GM12873 (cell line): ENCODE results near the gene AHCY.

ENCODE experiments used
- CTCF ChIP-seq: IDR thresholded peaks from 2 replicates; pipeline ENCODE4 v1.5.1; 2012; ENCODE audit warnings: low read depth, mild to moderate bottlenecking, moderate library complexity, low read length, control low read depth; ENCODE audit not compliant: insufficient read depth; ENCODE audit errors: missing control alignments

Gene AHCY

GRCh38 chr20:34243377-34243776 lies 59.8 kb downstream of the AHCY start:
- TF ChIP-seq CTCF, result no peak

- no peak for TF ChIP-seq CTCF
These were observed 60.3 kb downstream of the AHCY start for GRCh38 chr20:34242879-34243278.

- no peak for TF ChIP-seq CTCF
These were observed 62.2 kb downstream of the AHCY start, which contains the start of gene ASIP for GRCh38 chr20:34240693-34241615. TSS of gene ASIP (plus strand) at chr20:34241423. CDS start at chr20:34260375, 18,952 bp downstream.

- no peak for TF ChIP-seq CTCF
These were observed 63.0 kb downstream of the AHCY start for GRCh38 chr20:34240121-34240520.

GRCh38 chr20:34237942-34238341 lies 65.2 kb downstream of the AHCY start:
- no peak for TF ChIP-seq CTCF

- no peak for TF ChIP-seq CTCF
These were observed 67.3 kb downstream of the AHCY start for GRCh38 chr20:34235875-34236274.

- TF ChIP-seq CTCF, result no peak
These were observed 69.5 kb downstream of the AHCY start for GRCh38 chr20:34233687-34234086.
